Measurements from ENCODE around the gene HDAC4. TPM values are rescaled to one million over a fixed set of nuclear protein-coding genes. Genes with fewer than 3 reads are reported as not detected.

HDAC4 gene
- total RNA-seq, 6 experiments from 2014 or later: 7.4 to 13.0 (median 9.5) TPM

DNA sequence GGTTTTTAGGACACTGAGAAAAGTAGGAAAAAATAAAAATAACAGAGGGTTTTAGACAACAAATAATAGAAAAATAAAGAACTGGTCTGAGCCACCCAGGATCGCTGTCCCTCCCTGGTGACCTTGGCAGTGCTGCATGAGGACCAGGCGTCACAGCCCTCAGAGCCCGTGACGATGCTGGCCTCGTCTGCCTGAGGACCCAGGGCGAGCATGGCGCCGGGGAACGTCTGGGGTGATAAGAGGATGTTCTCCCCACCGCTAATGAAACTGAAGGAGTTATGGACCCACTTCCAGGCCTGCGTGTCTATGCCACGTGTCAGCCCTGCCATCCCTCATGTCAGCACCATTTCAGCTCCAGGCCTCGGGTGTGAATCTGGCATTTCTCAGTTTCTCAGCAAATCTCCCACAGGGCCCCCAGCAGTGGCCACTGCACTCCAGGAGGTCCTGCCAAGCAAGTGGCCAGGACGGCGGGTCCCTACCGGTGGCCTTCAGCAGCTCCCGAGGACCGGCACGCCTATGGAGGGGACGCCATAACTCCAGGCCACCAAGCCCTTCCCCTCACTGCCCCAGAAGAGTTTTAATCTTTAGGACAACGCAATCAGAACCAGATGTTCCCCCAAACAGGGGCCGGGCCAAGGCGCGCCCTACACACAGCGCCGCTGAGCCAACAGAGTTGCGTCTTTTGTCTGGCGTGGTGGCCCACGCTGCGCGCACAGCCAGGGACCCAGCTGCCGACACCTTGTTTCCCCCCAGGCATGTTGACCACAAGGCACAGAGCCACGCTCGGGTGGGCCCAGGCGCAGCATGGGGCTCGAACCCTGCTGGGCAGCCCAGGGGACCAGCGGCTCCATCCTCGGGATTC lies 373.2 kb downstream of the HDAC4 start:
- H3K36me3 Mint-ChIP-seq (ENCODE audit: low read depth): no peaks in the 10 kb centered on the region
- DNase-seq: no peak
- no peak overlapping the region for H3K4me3 Mint-ChIP-seq
- TF ChIP-seq CTCF (IDR thresholded peaks at IDR 0.05): no peak
- no peak overlapping the region for H3K27ac Mint-ChIP-seq
- H3K27me3 Mint-ChIP-seq (ENCODE audit: insufficient read depth): peaks cover 20% of the 10 kb centered on the region
- H3K9me3 Mint-ChIP-seq: no peaks in the 10 kb centered on the region
- peaks cover 33% of the 10 kb centered on the region for H3K4me1 Mint-ChIP-seq (ENCODE audit: low read depth)

DNA sequence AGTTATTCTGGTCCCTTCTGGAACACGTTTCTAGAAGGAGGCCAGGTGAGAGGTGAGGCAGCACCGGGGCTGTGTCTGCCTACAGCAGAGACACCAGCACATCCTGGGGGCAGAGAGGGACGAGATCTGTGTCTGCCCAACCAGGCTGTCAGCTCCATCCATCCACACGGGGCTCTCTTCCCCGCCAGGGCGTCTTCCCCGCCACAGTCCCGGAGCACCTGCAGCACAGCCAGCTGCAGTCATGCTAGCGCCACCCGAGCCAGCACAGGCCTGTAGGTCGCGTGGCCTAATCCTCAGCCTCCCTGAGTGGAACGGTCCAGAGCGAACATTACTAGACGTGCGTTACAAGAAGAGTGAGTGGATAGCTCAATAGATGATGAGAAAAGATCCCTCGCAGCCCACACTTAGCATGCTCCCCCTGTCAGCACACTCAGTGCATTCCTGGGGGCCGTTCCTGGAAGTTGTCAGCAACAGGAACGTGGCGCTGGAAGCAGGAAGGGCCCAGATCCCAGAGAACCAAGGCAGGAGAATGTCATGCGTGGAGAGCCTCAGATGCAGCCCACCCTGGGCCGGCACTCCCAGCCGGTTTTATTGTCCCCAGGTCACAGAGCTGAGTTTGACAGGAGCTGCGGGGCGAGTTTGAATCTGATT lies 374.0 kb downstream of the HDAC4 start:
- Mint-ChIP-seq H3K27ac (no peak overlapping the region), H3K4me1 (ENCODE audit: low read depth) (peaks cover 37% of the 10 kb centered on the region), H3K36me3 (ENCODE audit: low read depth) (no peaks in the 10 kb centered on the region), H3K4me3 (no peak overlapping the region), H3K27me3 (ENCODE audit: insufficient read depth) (peaks cover 25% of the 10 kb centered on the region), H3K9me3 (no peaks in the 10 kb centered on the region)
- TF ChIP-seq CTCF (IDR thresholded peaks at IDR 0.05): no peak
- no peak for DNase-seq

DNA sequence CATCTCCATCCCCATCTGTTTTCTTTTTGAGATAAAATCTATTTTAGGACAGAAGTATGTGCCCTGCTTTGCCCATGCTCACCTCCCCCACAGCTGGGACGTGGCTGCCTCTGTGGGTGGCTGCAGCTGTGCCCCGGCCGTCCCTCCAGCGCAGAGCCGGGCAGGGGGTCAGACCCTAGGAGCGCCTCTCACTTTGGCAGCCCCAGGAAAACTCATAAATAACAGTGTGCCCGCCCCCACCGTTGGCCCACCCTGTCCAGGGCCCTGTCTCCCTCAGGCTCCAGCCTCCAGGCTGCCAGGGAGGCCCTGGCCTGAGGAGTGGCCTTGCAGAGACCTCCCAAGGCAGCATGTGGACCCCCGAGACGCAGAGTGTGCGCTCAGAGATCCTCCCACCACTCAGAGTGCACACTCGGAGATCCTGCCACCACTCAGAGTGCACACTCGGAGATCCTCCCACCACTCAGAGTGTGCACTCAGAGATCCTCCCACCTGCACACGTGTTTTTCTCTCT lies 374.8 kb downstream of the HDAC4 start:
- TF ChIP-seq CTCF (IDR thresholded peaks at IDR 0.05): no peak
- DNase-seq: no peak
- Mint-ChIP-seq H3K36me3 (ENCODE audit: low read depth) (no peaks in the 10 kb centered on the region), H3K27ac (no peak overlapping the region), H3K27me3 (ENCODE audit: insufficient read depth) (peaks cover 33% of the 10 kb centered on the region), H3K4me1 (ENCODE audit: low read depth) (peaks cover 37% of the 10 kb centered on the region), H3K9me3 (no peaks in the 10 kb centered on the region), H3K4me3 (no peak overlapping the region)

DNA sequence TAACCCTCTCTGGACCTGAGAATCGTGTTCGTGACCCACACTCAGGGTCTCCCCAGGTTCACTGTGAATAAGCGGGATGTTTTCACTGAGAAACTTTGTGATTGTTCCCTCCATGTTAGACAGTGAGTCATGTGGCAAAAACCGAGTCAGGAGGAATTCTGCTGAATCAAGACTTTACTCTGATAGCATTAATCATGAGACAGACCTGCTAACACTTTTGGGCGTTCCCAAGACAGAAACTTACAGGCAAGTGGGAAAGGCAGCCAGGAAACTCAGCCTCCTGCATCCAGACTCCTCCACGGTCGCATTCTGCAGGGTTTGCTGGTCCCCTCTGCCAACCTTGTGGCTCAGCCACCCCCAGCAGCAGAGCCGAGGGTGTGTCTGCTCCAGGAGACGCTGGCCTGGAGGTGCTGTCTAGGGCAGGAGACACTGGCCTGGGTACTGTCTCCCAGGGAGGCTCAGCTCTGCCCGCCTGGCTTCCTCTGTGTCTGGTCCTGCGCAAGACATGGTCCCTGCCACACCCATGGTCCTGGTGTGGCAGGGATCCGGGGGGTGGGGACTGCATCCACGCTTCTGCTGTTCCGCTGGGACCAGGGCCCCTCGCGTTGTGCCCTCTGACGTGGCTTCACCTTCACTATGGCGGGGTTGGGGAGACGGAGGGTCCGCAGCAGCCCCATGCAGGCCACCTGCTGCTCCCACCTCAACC lies 375.6 kb downstream of the HDAC4 start:
- TF ChIP-seq CTCF (IDR thresholded peaks at IDR 0.05): no peak
- DNase-seq: peak; percentile 68
- Mint-ChIP-seq H3K27ac (peak overlapping the region; percentile 59), H3K4me3 (peak overlapping the region; percentile 39), H3K9me3 (no peaks in the 10 kb centered on the region), H3K27me3 (ENCODE audit: insufficient read depth) (peaks cover 31% of the 10 kb centered on the region), H3K36me3 (ENCODE audit: low read depth) (no peaks in the 10 kb centered on the region), H3K4me1 (ENCODE audit: low read depth) (peaks cover 37% of the 10 kb centered on the region)

- DNase-seq: no peak
- no peaks in the 10 kb centered on the region for H3K9me3 Mint-ChIP-seq
- no peak overlapping the region for H3K4me3 Mint-ChIP-seq
- H3K36me3 Mint-ChIP-seq (ENCODE audit: low read depth): no peaks in the 10 kb centered on the region
- H3K27ac Mint-ChIP-seq: no peak overlapping the region
- peaks cover 36% of the 10 kb centered on the region for H3K27me3 Mint-ChIP-seq (ENCODE audit: insufficient read depth)
- TF ChIP-seq CTCF (IDR thresholded peaks at IDR 0.05): no peak
- H3K4me1 Mint-ChIP-seq (ENCODE audit: low read depth): peaks cover 37% of the 10 kb centered on the region
Observed at GRCh38 chr2:239024226-239024625, 376.6 kb downstream of the HDAC4 start.
